Tibial nerve (tissue), 4 donors: Measurements from ENCODE around the gene SSTR3. TPM values are rescaled to one million over a fixed set of nuclear protein-coding genes. Genes with fewer than 3 reads are reported as not detected.

Experiments
- DNase-seq, 2 donors: peaks; one replicate each; pipeline ENCODE4 v3.0.0-alpha.2; 2019; ENCODE audit warnings: low spot score in 2 of 2
- H3K27ac ChIP-seq, 4 donors: fragments of 200-600 bp; sonication (generic) in 3 of 4; one replicate each; pipeline ENCODE4 v1.5.1; 2017 to 2019; ENCODE audit warnings: mild to moderate bottlenecking in 1 of 4
- H3K27me3 ChIP-seq, 2 donors: fragments of 200-600 bp; sonication (generic) in 1 of 2; one replicate each; pipeline versions ENCODE4 v1.5.1 to v1.6.0; 2017 to 2019
- H3K36me3 ChIP-seq, 3 donors: fragments of 200-600 bp; sonication (generic); one replicate each; pipeline ENCODE4 v1.5.1; 2018 to 2019
- H3K4me1 ChIP-seq, 4 donors: fragments of 200-600 bp; sonication (generic) in 3 of 4; one replicate each; pipeline ENCODE4 v1.5.1; 2017 to 2019
- H3K4me3 ChIP-seq, 4 donors: fragments of 200-600 bp; sonication (generic) in 3 of 4; one replicate each; pipeline ENCODE4 v1.5.1; 2017 to 2019; ENCODE audit warnings: mild to moderate bottlenecking in 1 of 4, moderate library complexity in 1 of 4
- H3K9me3 ChIP-seq, 4 donors: fragments of 200-600 bp; sonication (generic) in 3 of 4; one replicate each; pipeline ENCODE4 v1.5.1; 2017 to 2019
- EP300 ChIP-seq, 2 donors: sonication (generic); formaldehyde crosslinking; IDR thresholded peaks; one replicate each; pipeline ENCODE4 v1.6.1; 2017; ENCODE audit warnings: antibody characterized with exemption in 2 of 2, mild to moderate bottlenecking in 1 of 2
- POLR2A ChIP-seq, 2 donors: fragments of 450-650 bp; IDR thresholded peaks; one replicate each; pipeline ENCODE4 v1.6.1; 2017; ENCODE audit warnings: antibody characterized with exemption in 2 of 2, mild to moderate bottlenecking in 2 of 2, moderate library complexity in 2 of 2
- WGBS, 2 donors: methylation state at CpG; one replicate each; pipeline ENCODE4 v1.1.5; 2018; 5-methylcytosine and 5-hydroxymethylcytosine counted together
- total RNA-seq, 4 donors: library from RNA; depleted of rRNA; stranded (reverse); fragments of >200 nt; gene quantifications; one replicate each; pipeline ENCODE4 v1.1.0, GENCODE V29; 2016
- TF ChIP-seq, protein P1 (sequence below), 5 experiments: fragments of 200-600 bp in 3 of 5; fragments of 450-650 bp in 2 of 5; sonication (generic) in 3 of 5; IDR thresholded peaks; one replicate each; pipeline ENCODE4 v1.5.1; 2016 to 2019; ENCODE audit warnings: antibody characterized with exemption in 5 of 5, mild to moderate bottlenecking in 3 of 5, moderate library complexity in 2 of 5

Gene SSTR3
- total RNA-seq, 4 donors from 2014 or later = not detected

DNA sequence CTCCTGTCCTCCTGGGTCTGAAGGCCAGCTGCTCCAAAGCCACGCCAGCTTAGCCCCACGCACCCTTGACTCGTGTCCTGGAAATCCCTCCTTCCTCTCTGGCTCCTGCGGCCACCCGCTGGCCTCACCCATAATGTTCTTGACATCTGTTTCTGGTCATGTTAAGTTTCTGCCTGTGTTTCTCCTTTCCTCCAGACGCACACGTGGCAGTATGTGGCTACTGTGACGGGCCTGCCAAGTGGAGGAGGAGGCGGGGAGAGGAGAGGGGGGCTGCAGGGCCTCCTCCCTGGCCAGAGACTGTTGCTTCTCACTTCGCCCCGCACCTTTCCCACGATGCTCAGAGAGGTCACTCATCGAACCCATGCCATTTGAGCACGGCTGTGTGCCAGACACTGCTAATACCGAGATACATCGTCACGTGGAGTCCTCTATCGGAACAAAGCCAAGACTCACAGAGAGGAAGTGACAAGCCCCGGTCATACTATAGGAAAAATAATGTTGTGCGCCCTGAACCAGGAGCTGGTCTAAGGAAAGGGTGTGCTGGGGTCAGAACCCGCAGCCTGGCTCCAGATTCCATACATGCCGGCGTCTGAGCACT, 35.7 kb downstream of the SSTR3 start:
- no peaks in the 10 kb centered on the region for H3K9me3 ChIP-seq
- peak overlapping the region in 1 of 4 donors; percentile 3 for H3K4me3 ChIP-seq
- H3K27ac ChIP-seq = peak overlapping the region in 2 of 4 donors; percentile 55 to 56
- WGBS, 2 donors = 12% methylated on average over 22 to 23 of the region's 23 CpGs
- H3K27me3 ChIP-seq = no peaks in the 10 kb centered on the region
- peaks cover 0 to 13% (median 0%) of the 10 kb centered on the region in 3 donors for H3K36me3 ChIP-seq
- peak; percentile 49 to 69 for DNase-seq
- TF ChIP-seq, protein P1, sequence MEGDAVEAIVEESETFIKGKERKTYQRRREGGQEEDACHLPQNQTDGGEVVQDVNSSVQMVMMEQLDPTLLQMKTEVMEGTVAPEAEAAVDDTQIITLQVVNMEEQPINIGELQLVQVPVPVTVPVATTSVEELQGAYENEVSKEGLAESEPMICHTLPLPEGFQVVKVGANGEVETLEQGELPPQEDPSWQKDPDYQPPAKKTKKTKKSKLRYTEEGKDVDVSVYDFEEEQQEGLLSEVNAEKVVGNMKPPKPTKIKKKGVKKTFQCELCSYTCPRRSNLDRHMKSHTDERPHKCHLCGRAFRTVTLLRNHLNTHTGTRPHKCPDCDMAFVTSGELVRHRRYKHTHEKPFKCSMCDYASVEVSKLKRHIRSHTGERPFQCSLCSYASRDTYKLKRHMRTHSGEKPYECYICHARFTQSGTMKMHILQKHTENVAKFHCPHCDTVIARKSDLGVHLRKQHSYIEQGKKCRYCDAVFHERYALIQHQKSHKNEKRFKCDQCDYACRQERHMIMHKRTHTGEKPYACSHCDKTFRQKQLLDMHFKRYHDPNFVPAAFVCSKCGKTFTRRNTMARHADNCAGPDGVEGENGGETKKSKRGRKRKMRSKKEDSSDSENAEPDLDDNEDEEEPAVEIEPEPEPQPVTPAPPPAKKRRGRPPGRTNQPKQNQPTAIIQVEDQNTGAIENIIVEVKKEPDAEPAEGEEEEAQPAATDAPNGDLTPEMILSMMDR (IDR thresholded peaks at IDR 0.05) = no peak
- TF ChIP-seq POLR2A (IDR thresholded peaks at IDR 0.05) (no peak), EP300 (IDR thresholded peaks at IDR 0.05) (peak in 1 of 2 donors; percentile 67)
- peaks cover 0 to 57% (median 26%) of the 10 kb centered on the region in 4 donors for H3K4me1 ChIP-seq

DNA sequence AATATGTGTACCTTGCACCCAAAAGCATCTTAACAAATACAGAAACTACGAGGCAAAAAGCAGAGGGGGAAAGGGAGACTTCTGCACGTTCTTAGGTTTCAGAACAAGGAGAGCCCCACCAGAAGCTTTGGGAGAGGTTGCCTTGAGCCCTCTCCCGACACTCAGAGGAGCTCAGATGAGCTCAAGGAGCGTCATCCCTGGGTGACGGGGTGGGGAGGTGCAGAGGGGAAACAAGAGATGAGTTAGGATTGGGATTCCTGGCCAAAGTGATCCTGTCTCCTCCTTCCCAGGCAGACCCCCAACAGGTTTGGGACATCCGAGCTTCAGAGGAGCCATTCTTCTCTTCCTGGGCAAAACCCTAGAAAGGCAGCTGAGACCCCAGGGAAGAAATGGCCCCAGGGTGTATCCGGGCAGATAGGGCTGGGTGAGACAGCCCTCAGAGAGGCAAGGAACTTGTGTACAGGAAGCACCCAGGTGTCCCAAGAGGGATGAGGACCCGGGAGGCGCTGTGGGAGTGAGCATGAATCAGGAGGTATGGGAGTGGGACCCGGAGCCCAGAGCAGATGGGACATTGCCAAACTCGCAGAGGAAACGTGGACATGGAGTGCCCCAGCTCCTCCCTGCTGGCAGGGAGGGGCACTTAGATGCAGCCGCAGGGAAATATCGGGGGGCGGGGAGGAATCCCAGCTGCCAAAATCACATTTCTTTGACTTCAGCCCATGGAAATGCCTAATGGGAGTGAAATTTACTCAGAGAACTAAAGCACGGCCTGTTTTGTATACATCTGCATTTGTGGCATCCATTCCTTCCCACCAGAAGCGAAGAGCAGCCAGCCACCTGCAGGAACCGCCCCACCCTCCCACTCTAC, 36.6 kb downstream of the SSTR3 start:
- Histone ChIP-seq H3K9me3 (no peaks in the 10 kb centered on the region), H3K4me1 (peaks cover 0 to 57% (median 26%) of the 10 kb centered on the region in 4 donors), H3K4me3 (no peak overlapping the region), H3K27me3 (no peaks in the 10 kb centered on the region), H3K36me3 (peaks cover 0 to 4% (median 0%) of the 10 kb centered on the region in 3 donors), H3K27ac (peak overlapping the region in 1 of 4 donors; percentile 56)
- no peak for DNase-seq
- 61 to 64% methylated on average over 18 of the region's 18 CpGs for WGBS, 2 donors
- TF ChIP-seq, protein P1 (IDR thresholded peaks at IDR 0.05) = no peak
- TF ChIP-seq EP300 (IDR thresholded peaks at IDR 0.05) (no peak), POLR2A (IDR thresholded peaks at IDR 0.05) (no peak)

DNA sequence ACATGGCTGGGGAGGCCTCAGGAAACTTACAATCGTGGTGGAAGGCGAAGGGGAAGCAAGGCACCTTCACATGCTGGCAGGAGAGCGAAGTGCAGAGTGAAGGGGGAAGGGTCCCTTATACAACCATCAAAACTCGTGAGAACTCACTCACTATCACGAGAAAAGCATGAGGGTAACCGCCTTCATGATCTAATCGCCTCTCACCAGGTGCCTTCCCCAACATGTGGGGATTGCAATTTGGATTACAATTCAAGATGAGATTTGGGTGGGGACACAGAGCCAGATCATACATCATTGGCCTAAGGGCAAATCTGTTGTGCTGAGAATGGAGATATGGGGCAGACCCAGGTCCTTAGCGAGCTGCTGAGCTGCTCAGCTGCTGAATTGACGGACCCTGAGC, 37.3 kb downstream of the SSTR3 start:
- 90 to 92% methylated on average over 9 of the region's 9 CpGs for WGBS, 2 donors
- H3K9me3 ChIP-seq = no peaks in the 10 kb centered on the region
- DNase-seq = no peak
- no peak overlapping the region for H3K4me3 ChIP-seq
- no peak overlapping the region for H3K27ac ChIP-seq
- TF ChIP-seq EP300 (IDR thresholded peaks at IDR 0.05) (no peak), POLR2A (IDR thresholded peaks at IDR 0.05) (no peak)
- TF ChIP-seq, protein P1 (IDR thresholded peaks at IDR 0.05) = no peak
- H3K27me3 ChIP-seq = no peaks in the 10 kb centered on the region
- H3K4me1 ChIP-seq = peaks cover 0 to 56% (median 26%) of the 10 kb centered on the region in 4 donors
- no peaks in the 10 kb centered on the region for H3K36me3 ChIP-seq

DNA sequence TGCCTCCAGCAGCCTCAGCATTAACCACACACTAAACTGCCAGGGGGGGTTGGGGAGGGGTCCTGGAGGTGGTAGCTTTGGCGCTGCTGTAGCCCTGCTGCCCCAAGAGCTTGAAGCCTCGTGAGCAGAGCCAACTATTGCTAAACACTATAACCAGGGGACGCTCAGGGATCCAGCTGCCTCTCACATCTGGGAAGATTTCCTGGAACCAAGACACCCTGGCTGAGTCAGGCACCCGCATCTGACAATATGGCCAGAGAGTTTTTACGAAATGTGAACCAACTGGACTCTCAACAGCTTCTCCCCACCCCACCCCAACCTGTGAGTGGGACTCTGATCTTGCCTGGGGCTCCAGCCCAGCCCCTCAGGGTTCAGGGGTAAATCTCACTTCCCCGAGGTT, 38.6 kb downstream of the SSTR3 start:
- peaks cover 0 to 45% (median 22%) of the 10 kb centered on the region in 4 donors for H3K4me1 ChIP-seq
- no peak overlapping the region for H3K4me3 ChIP-seq
- H3K9me3 ChIP-seq = no peaks in the 10 kb centered on the region
- DNase-seq = peak in 1 of 2 donors; percentile 67
- H3K36me3 ChIP-seq = no peaks in the 10 kb centered on the region
- H3K27ac ChIP-seq = peak overlapping the region in 1 of 4 donors; percentile 60
- 61 to 84% methylated on average over 6 of the region's 6 CpGs for WGBS, 2 donors
- no peak for TF ChIP-seq POLR2A (IDR thresholded peaks at IDR 0.05)
- peak in 1 of 2 donors; percentile 69 for TF ChIP-seq EP300 (IDR thresholded peaks at IDR 0.05)
- H3K27me3 ChIP-seq = no peaks in the 10 kb centered on the region

DNA sequence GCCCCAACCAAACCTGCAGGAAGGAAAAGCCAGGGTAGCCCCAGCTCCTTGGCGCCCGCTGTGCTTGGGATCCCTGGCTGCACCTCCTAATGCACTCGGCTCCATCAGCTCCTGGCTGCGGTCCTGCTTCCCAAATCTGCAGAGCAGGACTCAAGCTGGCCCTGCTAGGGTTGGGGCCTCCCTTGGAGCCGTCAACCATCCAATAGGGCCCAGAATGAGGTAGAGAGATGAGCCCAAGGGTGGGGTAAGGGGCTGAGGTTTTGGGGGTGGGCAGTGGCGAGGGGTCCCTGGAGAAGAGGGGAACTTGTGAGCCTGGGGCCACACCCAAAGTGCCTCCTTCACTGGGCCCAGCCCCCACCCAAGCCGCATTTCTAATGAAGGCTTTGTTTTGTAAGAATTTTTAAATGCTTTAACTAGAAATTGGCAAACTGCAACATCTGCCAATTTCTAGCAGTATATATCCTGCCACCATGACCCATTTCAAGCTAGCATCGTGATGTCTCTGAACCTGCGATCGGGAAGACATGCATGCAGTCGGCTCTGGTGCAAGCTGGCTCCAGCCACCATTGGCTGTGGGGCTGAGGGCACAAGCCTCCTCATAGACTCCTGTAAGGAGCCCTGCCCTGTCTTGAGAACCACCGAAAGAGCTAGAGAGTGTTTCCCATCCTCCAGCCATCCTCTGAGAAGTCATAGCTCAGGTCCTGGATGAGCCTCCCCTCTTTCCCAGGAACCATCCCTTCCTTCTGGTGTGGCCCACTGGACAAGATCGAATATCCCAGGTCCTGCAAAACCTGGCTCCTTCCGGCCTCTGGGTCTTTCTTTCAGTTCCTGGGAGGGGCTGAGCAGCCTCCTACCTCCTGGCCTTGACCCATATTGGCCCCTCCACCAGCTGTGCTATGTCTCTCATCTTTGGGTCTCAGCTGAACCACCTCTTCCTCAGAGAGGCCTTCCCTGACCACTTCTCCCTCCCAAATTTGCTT, 39.7 kb downstream of the SSTR3 start:
- no peak overlapping the region for H3K27ac ChIP-seq
- no peaks in the 10 kb centered on the region for H3K9me3 ChIP-seq
- TF ChIP-seq, protein P1 (IDR thresholded peaks at IDR 0.05) = no peak
- no peak for TF ChIP-seq EP300 (IDR thresholded peaks at IDR 0.05)
- no peak for TF ChIP-seq POLR2A (IDR thresholded peaks at IDR 0.05)
- H3K27me3 ChIP-seq = no peaks in the 10 kb centered on the region
- H3K36me3 ChIP-seq = no peaks in the 10 kb centered on the region
- 81 to 87% methylated on average over 13 to 14 of the region's 14 CpGs for WGBS, 2 donors
- DNase-seq = no peak
- no peak overlapping the region for H3K4me3 ChIP-seq
- H3K4me1 ChIP-seq = peaks cover 0 to 33% (median 15%) of the 10 kb centered on the region in 4 donors
